H7 (cell line): ENCODE measurements around the gene ZNF397. TPM values are rescaled to one million over a fixed set of nuclear protein-coding genes. Genes with fewer than 3 reads are reported as not detected.
"Not testable (repeated sequence)": the region's sequence is repeated elsewhere in the genome, so short reads cannot be mapped to it uniquely, and the experiment has no call there.

ENCODE experiments used
- DNase-seq: peaks from one replicate; pipeline ENCODE4 v3.0.0; 2012
- H3K27me3 ChIP-seq: 2 replicates; pipeline ENCODE4 v1.6.0; 2011; ENCODE audit warnings: mild to moderate bottlenecking, low read length; ENCODE audit not compliant: control insufficient read depth, insufficient read depth
- H3K36me3 ChIP-seq: replicated peaks from 2 replicates; pipeline ENCODE4 v1.5.1; 2011; ENCODE audit warnings: low read length; ENCODE audit not compliant: control insufficient read depth, insufficient read depth
- H3K4me3 ChIP-seq: 2 replicates; pipeline ENCODE4 v1.5.1; 2011; ENCODE audit warnings: low read depth, mild to moderate bottlenecking, control low read depth, low read length, moderate library complexity; ENCODE audit not compliant: insufficient read depth
- total RNA-seq: library from RNA; depleted of rRNA; stranded (reverse); fragments of >200 nt; shearing (Covaris generic); gene quantifications from 2 replicates; pipeline ENCODE4 v1.2.3, GENCODE V29; 2014; rRNA removed

ZNF397 gene
- 17.5 and 30.0 TPM in 2 replicates for total RNA-seq

DNA sequence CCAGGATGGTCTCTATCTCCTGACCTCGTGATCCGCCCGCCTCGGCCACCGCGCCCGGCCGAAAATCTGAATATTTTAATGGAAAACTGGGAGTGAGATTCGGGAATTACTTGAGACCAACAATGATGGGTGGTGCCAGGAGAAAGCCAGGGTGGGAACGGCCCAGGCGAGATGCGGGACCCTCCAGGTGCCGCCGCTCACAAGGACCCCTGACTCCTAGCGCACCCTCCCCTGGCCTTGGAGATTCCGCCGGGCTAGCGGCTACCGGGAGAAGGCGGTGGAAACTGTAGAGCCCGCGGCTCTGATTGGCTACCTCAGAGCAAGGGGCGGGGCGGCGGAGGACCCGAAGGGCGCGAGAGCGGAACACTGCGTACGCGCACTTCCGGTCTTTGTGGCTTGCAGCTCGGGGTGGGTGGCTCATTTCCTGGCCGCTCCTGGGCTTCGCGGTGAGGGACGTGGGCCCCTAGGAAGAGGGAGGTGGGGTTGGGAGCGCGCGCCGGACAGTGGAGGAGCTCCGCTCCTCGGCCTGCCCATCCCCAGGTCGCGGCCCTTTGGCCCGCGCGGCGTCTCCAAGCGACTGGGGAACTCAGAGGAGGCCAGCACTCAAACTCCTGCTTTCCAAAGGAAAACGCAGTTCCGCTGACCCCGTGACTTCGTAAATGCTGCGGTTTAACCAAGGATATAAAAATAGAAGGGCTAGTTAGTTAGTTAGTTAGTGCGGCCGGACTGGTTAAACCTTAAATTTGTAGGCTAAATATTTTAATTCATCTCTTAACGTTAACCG, at the start of gene ZNF397:
ZNF397 (plus strand) TSS at position 371 of the 784 bp plus-strand sequence. CDS start 1,437 bp downstream, outside the sequence.
- peak within 1 kb of the TSS; percentile 83 for H3K4me3 ChIP-seq
- peak; percentile 97 for DNase-seq
- H3K27me3 ChIP-seq, result no peaks in the 10 kb centered on the region
- peaks cover 32% of the 10 kb centered on the region for H3K36me3 ChIP-seq

DNA sequence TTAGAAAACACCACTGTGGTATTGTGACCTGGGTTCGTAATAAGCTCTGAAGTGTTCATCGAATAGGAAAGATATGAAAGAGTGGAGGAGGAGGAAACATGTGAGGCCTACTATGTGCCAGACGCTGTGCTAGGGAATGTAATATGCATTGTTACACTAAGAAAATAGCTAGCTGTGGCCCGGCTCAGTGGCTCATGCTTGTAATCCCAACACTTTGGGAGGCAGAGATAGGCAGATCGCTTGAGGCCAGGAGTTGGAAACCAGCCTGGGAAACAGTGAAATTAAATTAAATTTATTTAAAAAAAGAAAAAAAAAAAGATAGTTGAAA, 49.2 kb upstream of the ZNF397 start:
- DNase-seq, result no peak
- H3K36me3 ChIP-seq, result no peaks in the 10 kb centered on the region
- H3K4me3 ChIP-seq, result no peak overlapping the region
- no peaks in the 10 kb centered on the region for H3K27me3 ChIP-seq

DNA sequence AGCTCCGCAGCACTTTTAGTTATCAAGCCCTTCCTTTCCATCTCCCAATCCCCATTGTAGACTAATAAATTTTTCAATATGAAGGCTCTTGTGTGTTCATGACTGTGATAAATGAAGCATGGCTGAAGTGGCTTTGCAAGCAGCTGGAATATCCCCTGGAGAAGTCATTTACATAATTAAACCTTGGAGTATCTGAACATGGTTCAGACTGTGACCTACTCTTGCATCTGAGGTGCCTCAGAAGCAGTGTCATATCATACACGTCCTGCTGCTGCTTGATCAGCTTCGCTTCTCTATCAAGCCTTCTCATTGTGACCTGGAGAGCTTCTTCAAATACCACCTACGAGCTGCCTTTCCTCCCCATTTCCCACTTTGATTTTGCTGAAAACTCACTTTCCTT, 48.4 kb upstream of the ZNF397 start:
- Histone ChIP-seq H3K4me3 (no peak overlapping the region), H3K27me3 (no peaks in the 10 kb centered on the region)
- no peak for DNase-seq

GRCh38 chr18:35193316-35193715, 47.5 kb upstream of the ZNF397 start:
- Histone ChIP-seq H3K4me3 (no peak overlapping the region), H3K36me3 (no peaks in the 10 kb centered on the region), H3K27me3 (no peaks in the 10 kb centered on the region)
- DNase-seq, result no peak

More for the DNA sequence above, 48.4 kb upstream of the ZNF397 start:
- no peaks in the 10 kb centered on the region for H3K36me3 ChIP-seq

- H3K27me3 ChIP-seq, result no peaks in the 10 kb centered on the region
These were observed 43.5 kb upstream of the ZNF397 start for GRCh38 chr18:35197296-35197695.

GRCh38 chr18:35201256-35201931, 39.4 kb upstream of the ZNF397 start:
- DNase-seq, result no peak
- Histone ChIP-seq H3K36me3 (no peaks in the 10 kb centered on the region), H3K4me3 (no peak overlapping the region), H3K27me3 (no peaks in the 10 kb centered on the region)

More at GRCh38 chr18:35197296-35197695, 43.5 kb upstream of the ZNF397 start:
- Histone ChIP-seq H3K4me3 (no peak overlapping the region), H3K36me3 (no peaks in the 10 kb centered on the region)
- no peak for DNase-seq

DNA sequence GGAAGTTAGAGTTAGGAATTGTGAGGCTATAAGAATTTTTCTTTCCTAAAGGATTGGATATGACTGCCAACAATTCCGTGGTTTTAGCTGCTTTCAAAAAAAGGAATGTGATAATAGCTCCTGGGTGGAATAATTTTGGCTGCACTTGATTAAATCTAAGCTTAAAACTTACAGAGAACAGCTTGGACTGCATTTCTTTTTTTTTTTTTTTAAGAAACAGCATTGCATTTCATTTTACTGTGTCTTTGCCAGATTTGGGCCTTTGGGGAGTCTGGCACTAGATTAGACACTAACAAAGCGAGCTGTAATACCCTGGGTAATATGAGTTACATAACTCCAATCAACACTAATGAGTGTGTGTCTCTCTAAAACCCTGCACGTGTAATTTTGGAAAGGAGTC, 37.8 kb upstream of the ZNF397 start:
- Histone ChIP-seq H3K4me3 (no peak overlapping the region), H3K27me3 (no peaks in the 10 kb centered on the region), H3K36me3 (no peaks in the 10 kb centered on the region)
- DNase-seq, result no peak

- H3K4me3 ChIP-seq, result no peak overlapping the region
- no peaks in the 10 kb centered on the region for H3K36me3 ChIP-seq
- no peak for DNase-seq
- no peaks in the 10 kb centered on the region for H3K27me3 ChIP-seq
These were observed 35.6 kb upstream of the ZNF397 start for GRCh38 chr18:35205199-35205712.

DNA sequence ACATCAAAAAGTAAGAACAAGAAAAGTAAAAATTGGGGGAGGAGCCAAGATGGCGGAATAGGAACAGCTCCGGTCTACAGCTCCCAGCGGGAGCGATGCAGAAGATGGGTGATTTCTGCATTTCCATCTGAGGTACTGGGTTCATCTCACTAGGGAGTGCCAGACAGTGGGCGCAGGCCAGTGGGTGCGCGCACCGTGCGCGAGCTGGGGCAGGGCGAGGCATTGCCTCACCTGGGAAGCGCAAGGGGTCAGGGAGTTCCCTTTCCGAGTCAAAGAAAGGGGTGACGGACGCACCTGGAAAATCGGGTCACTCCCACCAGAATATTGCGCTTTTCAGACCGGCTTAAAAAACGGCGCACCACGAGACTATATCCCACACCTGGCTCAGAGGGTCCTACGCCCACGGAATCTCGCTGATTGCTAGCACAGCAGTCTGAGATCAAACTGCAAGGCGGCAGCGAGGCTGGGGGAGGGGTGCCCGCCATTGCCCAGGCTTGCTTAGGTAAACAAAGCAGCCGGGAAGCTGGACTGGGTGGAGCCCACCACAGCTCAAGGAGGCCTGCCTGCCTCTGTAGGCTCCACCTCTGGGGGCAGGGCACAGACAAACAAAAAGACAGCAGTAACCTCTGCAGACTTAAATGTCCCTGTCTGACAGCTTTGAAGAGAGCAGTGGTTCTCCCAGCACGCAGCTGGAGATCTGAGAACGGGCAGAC, 34.9 kb upstream of the ZNF397 start:
- not testable (repeated sequence) for H3K4me3 ChIP-seq, H3K36me3 ChIP-seq, H3K27me3 ChIP-seq, DNase-seq

DNA sequence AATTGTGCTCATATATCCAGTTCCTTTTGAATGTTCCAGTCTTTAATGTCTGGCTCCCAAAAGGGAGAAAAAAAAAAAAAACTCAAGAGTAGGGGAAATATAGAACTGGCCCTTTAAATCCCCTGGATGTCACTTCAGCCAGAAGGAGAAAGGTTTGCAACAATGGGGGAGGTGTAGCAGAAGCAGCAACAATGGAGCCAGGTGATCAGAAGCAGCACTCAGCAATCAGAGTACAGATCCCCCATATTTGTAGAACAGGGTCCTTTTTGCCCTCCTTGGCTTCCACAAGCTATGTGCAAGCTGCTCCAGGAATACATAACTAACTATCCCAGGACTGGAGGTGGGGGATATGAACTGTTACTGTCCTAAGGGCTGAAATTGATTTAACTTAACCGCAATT, 25.8 kb upstream of the ZNF397 start:
- Histone ChIP-seq H3K4me3 (no peak overlapping the region), H3K27me3 (no peaks in the 10 kb centered on the region), H3K36me3 (no peaks in the 10 kb centered on the region)
- DNase-seq, result peak; percentile 50

- H3K36me3 ChIP-seq, DNase-seq, H3K27me3 ChIP-seq, H3K4me3 ChIP-seq: not testable (repeated sequence)
These were observed 24.2 kb upstream of the ZNF397 start for GRCh38 chr18:35216611-35217010.

GRCh38 chr18:35219331-35219730, 21.5 kb upstream of the ZNF397 start:
- H3K4me3 ChIP-seq, H3K27me3 ChIP-seq: not testable (repeated sequence)

DNA sequence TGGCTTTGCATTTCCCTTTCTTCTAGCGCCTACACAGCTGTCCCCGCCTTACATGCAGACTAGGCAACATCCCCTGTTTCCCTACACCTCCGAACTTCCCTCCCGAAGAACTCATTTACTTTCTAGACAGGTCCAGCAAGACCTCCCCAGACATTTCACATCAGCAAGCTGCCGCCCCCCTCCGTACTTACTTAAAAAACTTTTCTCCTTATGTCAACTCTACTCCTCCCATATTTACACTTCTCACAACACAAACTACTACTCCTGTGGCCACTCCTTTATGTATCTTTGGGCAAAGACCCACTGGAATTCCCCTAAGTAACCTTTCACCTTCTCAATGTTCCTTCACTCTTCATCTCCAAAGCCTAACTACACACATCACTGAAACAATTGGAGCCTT, 20.4 kb upstream of the ZNF397 start:
- H3K4me3 ChIP-seq, result no peak overlapping the region
- H3K27me3 ChIP-seq, result no peaks in the 10 kb centered on the region
- H3K36me3 ChIP-seq, result no peaks in the 10 kb centered on the region
- DNase-seq, result no peak

More at GRCh38 chr18:35219331-35219730, 21.5 kb upstream of the ZNF397 start:
- H3K36me3 ChIP-seq, DNase-seq: not testable (repeated sequence)

DNA sequence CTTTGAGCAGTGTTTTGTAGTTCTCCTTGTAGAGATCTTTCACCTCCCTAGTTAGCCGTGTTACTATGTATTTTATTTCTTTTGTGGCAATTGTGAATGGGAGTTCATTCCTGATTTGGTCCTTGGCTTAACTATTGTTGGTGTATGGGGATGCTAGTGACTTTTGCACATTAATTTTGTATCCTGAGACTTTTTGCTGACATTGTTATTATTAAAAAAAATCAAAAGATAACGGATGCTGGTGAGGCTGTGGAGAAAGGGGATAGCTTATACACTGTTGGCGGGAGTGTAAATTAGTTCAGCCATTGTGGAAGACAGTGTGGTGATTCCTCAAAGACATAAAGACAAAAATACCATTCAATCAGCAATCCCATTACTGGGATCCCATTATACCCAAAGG, 17.0 kb upstream of the ZNF397 start:
- H3K36me3 ChIP-seq, result no peaks in the 10 kb centered on the region
- no peak for DNase-seq

More for the DNA sequence above, 17.0 kb upstream of the ZNF397 start:
- no peaks in the 10 kb centered on the region for H3K27me3 ChIP-seq
- no peak overlapping the region for H3K4me3 ChIP-seq
